HG02623 (cell line): ENCODE measurements around the gene AIG1.
"Not testable (repeated sequence)": the region's sequence is repeated elsewhere in the genome, so short reads cannot be mapped to it uniquely, and the experiment has no call there.

Experiments
- ATAC-seq: cut with Tn5 transposase; IDR thresholded peaks from one replicate; pipeline ENCODE4 v1.9.1; 2021; ENCODE audit warnings: moderate library complexity; ENCODE audit not compliant: unreplicated experiment

The AIG1 gene

GRCh38 chr6:143160439-143161220 lies 99.9 kb downstream of the AIG1 start:
- no peak for ATAC-seq

- ATAC-seq, result no peak
Observed at GRCh38 chr6:143163621-143164020, 102.9 kb downstream of the AIG1 start.

GRCh38 chr6:143164565-143165105 lies 103.9 kb downstream of the AIG1 start:
- no peak for ATAC-seq

GRCh38 chr6:143165315-143165855 lies 104.7 kb downstream of the AIG1 start:
- no peak for ATAC-seq

GRCh38 chr6:143166247-143166695 lies 105.6 kb downstream of the AIG1 start:
- ATAC-seq, result no peak

- no peak for ATAC-seq
Observed at GRCh38 chr6:143167224-143167623, 106.5 kb downstream of the AIG1 start.

GRCh38 chr6:143168396-143168816 lies 107.7 kb downstream of the AIG1 start:
- ATAC-seq, result not testable (repeated sequence)

GRCh38 chr6:143169440-143169839 lies 108.8 kb downstream of the AIG1 start:
- ATAC-seq, result no peak

- ATAC-seq, result no peak
Observed at GRCh38 chr6:143174516-143174915, 113.8 kb downstream of the AIG1 start.

GRCh38 chr6:143174951-143175350 lies 114.3 kb downstream of the AIG1 start:
- ATAC-seq, result no peak

GRCh38 chr6:143176090-143177021 lies 115.7 kb downstream of the AIG1 start:
- no peak for ATAC-seq

- ATAC-seq, result no peak
Observed at GRCh38 chr6:143177706-143178105, 117.0 kb downstream of the AIG1 start.

- no peak for ATAC-seq
Observed at GRCh38 chr6:143179096-143179495, 118.4 kb downstream of the AIG1 start.

- ATAC-seq, result no peak
Observed at GRCh38 chr6:143179901-143180612, 119.4 kb downstream of the AIG1 start.

GRCh38 chr6:143180826-143181225 lies 120.1 kb downstream of the AIG1 start:
- no peak for ATAC-seq

GRCh38 chr6:143183666-143184065 lies 123.0 kb downstream of the AIG1 start:
- no peak for ATAC-seq

- no peak for ATAC-seq
Observed at GRCh38 chr6:143185288-143185687, 124.6 kb downstream of the AIG1 start.

- no peak for ATAC-seq
Observed at GRCh38 chr6:143187238-143187923, 126.7 kb downstream of the AIG1 start.

- ATAC-seq, result no peak
Observed at GRCh38 chr6:143188292-143188691, 127.6 kb downstream of the AIG1 start.

GRCh38 chr6:143191361-143191760 lies 130.7 kb downstream of the AIG1 start:
- ATAC-seq, result no peak
